Keratinocyte (primary cell): ENCODE measurements around the gene GLT1D1. TPM values are rescaled to one million over a fixed set of nuclear protein-coding genes. Genes with fewer than 3 reads are reported as not detected.

Experiments used
- DNase-seq: peaks from one replicate; pipeline ENCODE4 v3.0.0-alpha.2; 2011; ENCODE audit warnings: low read depth, missing footprints, low spot score
- FAIRE-seq: peaks from 2 replicates; lab custom pipeline; 2011; peaks lifted over from hg19 to GRCh38; lab: Jason Lieb, UNC
- H2AFZ ChIP-seq: 2 replicates; pipeline ENCODE4 v1.6.0; 2012; ENCODE audit warnings: low read length, control low read depth, inconsistent platforms; ENCODE audit not compliant: control insufficient read depth
- H3K27ac ChIP-seq: 2 replicates; pipeline ENCODE4 v1.5.1; 2011; ENCODE audit warnings: low read length; ENCODE audit not compliant: control insufficient read depth, insufficient read depth
- H3K27me3 ChIP-seq: 3 replicates; pipeline ENCODE4 v1.6.0; 2011; ENCODE audit warnings: low read length; ENCODE audit not compliant: control insufficient read depth, insufficient read depth; ENCODE audit errors: extremely low read depth
- H3K36me3 ChIP-seq, 2 experiments: 2 replicates in 1 of 2; 3 replicates in 1 of 2; pipeline ENCODE4 v1.5.1; 2011; ENCODE audit warnings: low read length in 2 of 2, mild to moderate bottlenecking in 1 of 2; ENCODE audit not compliant: control insufficient read depth in 2 of 2, insufficient read depth in 2 of 2; ENCODE audit errors: extremely low read depth in 1 of 2
- H3K4me1 ChIP-seq: 3 replicates; pipeline ENCODE4 v1.5.1; 2011; ENCODE audit warnings: low read length; ENCODE audit not compliant: control insufficient read depth, insufficient read depth; ENCODE audit errors: extremely low read depth
- H3K4me2 ChIP-seq: 3 replicates; pipeline ENCODE4 v1.6.0; 2011; ENCODE audit warnings: low read depth, low read length; ENCODE audit not compliant: control insufficient read depth, insufficient read depth; ENCODE audit errors: extremely low read depth
- H3K4me3 ChIP-seq, 3 experiments: fragments of 200-600 bp in 1 of 3; sonication (generic) in 1 of 3; 2 replicates in 2 of 3; 3 replicates in 1 of 3; pipeline ENCODE4 v1.5.1; 2011 to 2016; ENCODE audit warnings: low read length in 3 of 3, mild to moderate bottlenecking in 3 of 3, control low read depth in 2 of 3, inconsistent platforms in 1 of 3, low read depth in 1 of 3, mixed read lengths in 1 of 3, mixed run types in 1 of 3, moderate library complexity in 1 of 3; ENCODE audit not compliant: control insufficient read depth in 2 of 3, insufficient read depth in 2 of 3; ENCODE audit errors: extremely low read depth in 1 of 3
- H3K79me2 ChIP-seq: 2 replicates; pipeline ENCODE4 v1.6.0; 2012; ENCODE audit warnings: low read length; ENCODE audit not compliant: control insufficient read depth, insufficient read depth
- H3K9ac ChIP-seq: 3 replicates; pipeline ENCODE4 v1.6.0; 2011; ENCODE audit warnings: low read length; ENCODE audit not compliant: control insufficient read depth, insufficient read depth; ENCODE audit errors: extremely low read depth
- H3K9me1 ChIP-seq: 3 replicates; pipeline ENCODE4 v1.6.0; 2011; ENCODE audit warnings: low read length; ENCODE audit not compliant: control insufficient read depth, insufficient read depth; ENCODE audit errors: extremely low read depth
- H3K9me3 ChIP-seq: 2 replicates; pipeline ENCODE4 v1.5.1; 2012; ENCODE audit warnings: low read depth, low read length; ENCODE audit not compliant: control insufficient read depth
- H4K20me1 ChIP-seq: 3 replicates; pipeline ENCODE4 v1.6.0; 2011; ENCODE audit warnings: low read length; ENCODE audit not compliant: control insufficient read depth, insufficient read depth; ENCODE audit errors: extremely low read depth
- EZH2 ChIP-seq: IDR thresholded peaks from one replicate; pipeline ENCODE4 v1.6.1; 2012; ENCODE audit warnings: inconsistent platforms, mild to moderate bottlenecking, low read length, moderate library complexity
- dilution Hi-C: fragments of 300-500 bp; cut with MboI; formaldehyde crosslinking; loops from one replicate; pipeline ENCODE4 v1.7.0; 2020; ENCODE audit warnings: low sequenced_read_pairs; ENCODE audit not compliant: extremely low pct_ligation_motif_present
- polyA plus RNA-seq, 5 experiments: library from polyadenylated mRNA; depleted of rRNA in 3 of 5; stranded (reverse) in 3 of 5; stranded (forward) in 1 of 5; unstranded in 1 of 5; fragments of >200 nt; gene quantifications; 1 replicate in 1 of 5; 2 replicates in 3 of 5; 3 replicates in 1 of 5; pipeline versions ENCODE4 v1.2.1 to v1.2.3, GENCODE V29; 2011 to 2012; ENCODE audit warnings: missing spikeins in 2 of 5, low read depth in 1 of 5, low replicate concordance in 1 of 5
- TF ChIP-seq, protein P1 (sequence below), 3 experiments: IDR thresholded peaks in 1 of 3; conservative IDR thresholded peaks in 1 of 3; optimal IDR thresholded peaks in 1 of 3; 2 replicates in 2 of 3; 3 replicates in 1 of 3; pipeline versions ENCODE3 to v1.5.1; 2011; ENCODE audit warnings: low read length in 3 of 3, mild to moderate bottlenecking in 3 of 3, moderate library complexity in 2 of 3, control low read depth in 1 of 3, inconsistent platforms in 1 of 3; ENCODE audit not compliant: insufficient read depth in 2 of 3; ENCODE audit errors: extremely low read depth in 1 of 3

The GLT1D1 gene
- polyA plus RNA-seq, 1 donor (not counting 4 experiments of a cell fraction or from before 2014, with no cell fraction given), result not detected

GRCh38 chr12:128814411-128815261 lies 38.6 kb upstream of the GLT1D1 start:
- no peaks in the 10 kb centered on the region for H3K9me1 ChIP-seq
- H2AFZ ChIP-seq, result no peak overlapping the region
- FAIRE-seq (no peak), DNase-seq (no peak)
- no peak overlapping the region for H3K4me3 ChIP-seq
- peaks cover 96% of the 10 kb centered on the region for H3K79me2 ChIP-seq
- H3K27me3 ChIP-seq, result no peaks in the 10 kb centered on the region
- H3K9me3 ChIP-seq, result no peaks in the 10 kb centered on the region
- no peak overlapping the region for H3K27ac ChIP-seq
- peaks cover 15% of the 10 kb centered on the region in 2 experiments for H3K36me3 ChIP-seq
- H3K4me2 ChIP-seq, result no peak overlapping the region
- H3K4me1 ChIP-seq, result peaks cover 18% of the 10 kb centered on the region
- H4K20me1 ChIP-seq, result peaks cover 7% of the 10 kb centered on the region
- H3K9ac ChIP-seq, result no peak overlapping the region
- TF ChIP-seq EZH2, result no peak
- TF ChIP-seq, protein P1, sequence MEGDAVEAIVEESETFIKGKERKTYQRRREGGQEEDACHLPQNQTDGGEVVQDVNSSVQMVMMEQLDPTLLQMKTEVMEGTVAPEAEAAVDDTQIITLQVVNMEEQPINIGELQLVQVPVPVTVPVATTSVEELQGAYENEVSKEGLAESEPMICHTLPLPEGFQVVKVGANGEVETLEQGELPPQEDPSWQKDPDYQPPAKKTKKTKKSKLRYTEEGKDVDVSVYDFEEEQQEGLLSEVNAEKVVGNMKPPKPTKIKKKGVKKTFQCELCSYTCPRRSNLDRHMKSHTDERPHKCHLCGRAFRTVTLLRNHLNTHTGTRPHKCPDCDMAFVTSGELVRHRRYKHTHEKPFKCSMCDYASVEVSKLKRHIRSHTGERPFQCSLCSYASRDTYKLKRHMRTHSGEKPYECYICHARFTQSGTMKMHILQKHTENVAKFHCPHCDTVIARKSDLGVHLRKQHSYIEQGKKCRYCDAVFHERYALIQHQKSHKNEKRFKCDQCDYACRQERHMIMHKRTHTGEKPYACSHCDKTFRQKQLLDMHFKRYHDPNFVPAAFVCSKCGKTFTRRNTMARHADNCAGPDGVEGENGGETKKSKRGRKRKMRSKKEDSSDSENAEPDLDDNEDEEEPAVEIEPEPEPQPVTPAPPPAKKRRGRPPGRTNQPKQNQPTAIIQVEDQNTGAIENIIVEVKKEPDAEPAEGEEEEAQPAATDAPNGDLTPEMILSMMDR (optimal IDR thresholded peaks at IDR 0.05 in 1 of 3, IDR thresholded peaks at IDR 0.05 in 1 of 3, conservative IDR thresholded peaks at IDR 0.05 in 1 of 3; ENCODE audit: extremely low read depth in 1 of 3, insufficient read depth in 2 of 3, low read length in 3 of 3), result no peak
- dilution Hi-C loops, result no loop called here

DNA sequence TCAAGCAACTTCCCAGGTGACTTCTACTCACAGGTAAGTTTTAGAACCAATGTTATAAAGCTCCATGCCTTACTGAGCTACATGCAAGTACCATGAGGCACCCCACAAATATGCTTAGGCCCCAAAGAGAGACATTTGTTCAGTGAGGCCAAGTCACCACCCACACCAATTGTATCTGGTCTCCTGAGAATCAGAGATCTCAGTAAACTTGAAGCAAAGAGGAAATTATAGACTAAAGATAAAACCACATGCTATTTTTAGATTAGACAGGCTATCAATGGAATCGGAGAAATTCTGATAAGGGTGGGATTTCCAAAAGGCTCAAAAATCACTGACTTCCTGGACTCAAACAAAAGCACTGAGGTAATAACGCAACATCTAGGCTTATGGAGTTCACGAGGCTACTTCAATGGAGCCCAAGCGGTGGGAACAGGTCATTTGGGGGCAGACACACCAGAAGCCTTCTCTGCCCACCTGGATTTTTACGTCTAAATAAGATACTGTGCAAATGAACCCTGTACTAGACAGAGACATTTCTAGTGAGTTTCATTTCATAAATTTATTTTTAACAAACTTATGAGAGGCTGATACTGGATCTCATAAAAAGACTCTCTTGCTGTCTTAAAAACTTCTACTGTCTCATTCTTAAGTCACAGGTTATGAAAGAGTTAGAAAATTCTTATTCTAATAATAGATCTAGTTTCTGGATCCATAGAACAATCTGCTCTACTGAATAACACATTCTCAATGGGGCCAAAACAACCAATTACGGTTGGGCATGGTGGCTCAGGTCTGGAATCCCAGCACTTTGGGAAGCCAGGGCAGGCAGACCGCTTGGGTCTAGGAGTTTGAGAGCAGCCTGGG lies 37.3 kb upstream of the GLT1D1 start:
- no peak for DNase-seq
- TF ChIP-seq, protein P1 (optimal IDR thresholded peaks at IDR 0.05 in 1 of 3, IDR thresholded peaks at IDR 0.05 in 1 of 3, conservative IDR thresholded peaks at IDR 0.05 in 1 of 3; ENCODE audit: extremely low read depth in 1 of 3, insufficient read depth in 2 of 3, low read length in 3 of 3), result no peak
- TF ChIP-seq EZH2, result no peak
- no peaks in the 10 kb centered on the region for H3K27me3 ChIP-seq
- peaks cover 3% of the 10 kb centered on the region for H4K20me1 ChIP-seq
- H3K4me3 ChIP-seq, result no peak overlapping the region
- no peak for FAIRE-seq
- H3K36me3 ChIP-seq, result peaks cover 16 to 17% of the 10 kb centered on the region in 2 experiments
- no peak overlapping the region for H3K4me2 ChIP-seq
- no peaks in the 10 kb centered on the region for H3K9me1 ChIP-seq
- no peak overlapping the region for H3K27ac ChIP-seq
- no peak overlapping the region for H2AFZ ChIP-seq
- no peaks in the 10 kb centered on the region for H3K9me3 ChIP-seq
- H3K9ac ChIP-seq, result no peak overlapping the region
- peaks cover 96% of the 10 kb centered on the region for H3K79me2 ChIP-seq
- H3K4me1 ChIP-seq, result peaks cover 18% of the 10 kb centered on the region
- dilution Hi-C loops, result no loop called here
